Mammary epithelial cell (primary cell): Measurements from ENCODE around the gene PIK3R3.

Source experiments
- EZH2 ChIP-seq: IDR thresholded peaks from 2 replicates; pipeline ENCODE4 v1.6.1; 2012; ENCODE audit warnings: low read length, inconsistent platforms, borderline replicate concordance
- TF ChIP-seq, protein P1 (sequence below), 2 donors: IDR thresholded peaks in 1 of 2; conservative IDR thresholded peaks in 1 of 2; 2 replicates each; pipeline ENCODE4 v1.5.1; 2011 to 2012; ENCODE audit warnings: inconsistent platforms in 2 of 2, low read length in 2 of 2, mild to moderate bottlenecking in 2 of 2, control low read depth in 1 of 2, low read depth in 1 of 2; ENCODE audit not compliant: insufficient read depth in 1 of 2; ENCODE audit errors: extremely low read depth in 1 of 2

DNA sequence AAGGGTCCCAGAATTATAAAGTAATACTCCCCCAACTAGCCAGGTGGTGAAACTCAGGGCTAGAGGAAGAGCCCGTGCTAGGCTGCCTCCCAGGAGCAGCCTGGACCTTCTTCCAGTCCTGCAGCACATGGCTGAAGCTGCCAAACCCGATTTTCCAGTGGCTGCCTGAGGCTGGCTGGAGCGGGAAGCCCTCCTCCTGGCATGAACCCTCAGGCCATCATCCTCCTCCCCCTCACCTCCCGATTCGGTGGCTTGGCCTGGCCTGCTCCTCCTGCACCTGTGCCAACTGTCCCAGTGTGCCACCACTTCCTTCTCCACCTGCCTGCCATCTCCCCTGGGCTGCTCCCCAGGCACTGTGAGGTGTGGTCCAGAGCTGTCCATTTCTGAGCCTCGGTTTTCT is 39.4 kb upstream of the PIK3R3 start:
- TF ChIP-seq, protein P1, sequence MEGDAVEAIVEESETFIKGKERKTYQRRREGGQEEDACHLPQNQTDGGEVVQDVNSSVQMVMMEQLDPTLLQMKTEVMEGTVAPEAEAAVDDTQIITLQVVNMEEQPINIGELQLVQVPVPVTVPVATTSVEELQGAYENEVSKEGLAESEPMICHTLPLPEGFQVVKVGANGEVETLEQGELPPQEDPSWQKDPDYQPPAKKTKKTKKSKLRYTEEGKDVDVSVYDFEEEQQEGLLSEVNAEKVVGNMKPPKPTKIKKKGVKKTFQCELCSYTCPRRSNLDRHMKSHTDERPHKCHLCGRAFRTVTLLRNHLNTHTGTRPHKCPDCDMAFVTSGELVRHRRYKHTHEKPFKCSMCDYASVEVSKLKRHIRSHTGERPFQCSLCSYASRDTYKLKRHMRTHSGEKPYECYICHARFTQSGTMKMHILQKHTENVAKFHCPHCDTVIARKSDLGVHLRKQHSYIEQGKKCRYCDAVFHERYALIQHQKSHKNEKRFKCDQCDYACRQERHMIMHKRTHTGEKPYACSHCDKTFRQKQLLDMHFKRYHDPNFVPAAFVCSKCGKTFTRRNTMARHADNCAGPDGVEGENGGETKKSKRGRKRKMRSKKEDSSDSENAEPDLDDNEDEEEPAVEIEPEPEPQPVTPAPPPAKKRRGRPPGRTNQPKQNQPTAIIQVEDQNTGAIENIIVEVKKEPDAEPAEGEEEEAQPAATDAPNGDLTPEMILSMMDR (conservative IDR thresholded peaks at IDR 0.05 in 1 of 2, IDR thresholded peaks at IDR 0.05 in 1 of 2; ENCODE audit: extremely low read depth in 1 of 2, insufficient read depth in 1 of 2, low read depth in 1 of 2, low read length in 2 of 2): no peak
- no peak for TF ChIP-seq EZH2
